IPS-18a (cell line): ENCODE data around the gene ME2.
"Not testable (repeated sequence)": the region's sequence is repeated elsewhere in the genome, so short reads cannot be mapped to it uniquely, and the experiment has no call there.

Experiments
- H3K27ac ChIP-seq: one replicate; pipeline ENCODE4 v1.5.1; 2013; ENCODE audit warnings: low read length
- H3K27me3 ChIP-seq: one replicate; pipeline ENCODE4 v1.6.1; 2013; ENCODE audit warnings: mild to moderate bottlenecking, low read length; ENCODE audit not compliant: control insufficient read depth, insufficient read depth
- H3K36me3 ChIP-seq: one replicate; pipeline ENCODE4 v1.6.1; 2013; ENCODE audit warnings: low read depth, low read length; ENCODE audit not compliant: control insufficient read depth
- H3K4me1 ChIP-seq: one replicate; pipeline ENCODE4 v1.6.1; 2013; ENCODE audit warnings: low read depth, low read length; ENCODE audit not compliant: control insufficient read depth
- H3K4me3 ChIP-seq: one replicate; pipeline ENCODE4 v1.5.1; 2013; ENCODE audit warnings: low read length
- H3K9ac ChIP-seq: one replicate; pipeline ENCODE4 v1.6.1; 2013; ENCODE audit warnings: mild to moderate bottlenecking, low read length, moderate library complexity
- H3K9me3 ChIP-seq: one replicate; pipeline ENCODE4 v1.6.1; 2013; ENCODE audit warnings: low read depth, low read length; ENCODE audit not compliant: control insufficient read depth

Gene ME2

GRCh38 chr18:50933684-50934083, 54.8 kb downstream of the ME2 start:
- Histone ChIP-seq H3K27ac (no peak overlapping the region), H3K9ac (no peak overlapping the region), H3K27me3 (no peaks in the 10 kb centered on the region), H3K4me3 (no peak overlapping the region), H3K9me3 (no peaks in the 10 kb centered on the region), H3K36me3 (peaks cover 12% of the 10 kb centered on the region), H3K4me1 (no peaks in the 10 kb centered on the region)

GRCh38 chr18:50934545-50935211, 55.8 kb downstream of the ME2 start:
- Histone ChIP-seq H3K36me3 (peaks cover 12% of the 10 kb centered on the region), H3K4me3 (no peak overlapping the region), H3K4me1 (no peaks in the 10 kb centered on the region)

GRCh38 chr18:50935493-50936191, 56.7 kb downstream of the ME2 start:
- peaks cover 20% of the 10 kb centered on the region for H3K36me3 ChIP-seq

More at GRCh38 chr18:50934545-50935211, 55.8 kb downstream of the ME2 start:
- Histone ChIP-seq H3K9me3 (no peaks in the 10 kb centered on the region), H3K27ac (no peak overlapping the region), H3K27me3 (no peaks in the 10 kb centered on the region), H3K9ac (no peak overlapping the region)

GRCh38 chr18:50937183-50937582, 58.3 kb downstream of the ME2 start:
- Histone ChIP-seq H3K9me3 (no peaks in the 10 kb centered on the region), H3K27ac (no peak overlapping the region), H3K4me1 (no peaks in the 10 kb centered on the region), H3K4me3 (no peak overlapping the region), H3K36me3 (peaks cover 21% of the 10 kb centered on the region), H3K9ac (no peak overlapping the region), H3K27me3 (no peaks in the 10 kb centered on the region)

More at GRCh38 chr18:50935493-50936191, 56.7 kb downstream of the ME2 start:
- Histone ChIP-seq H3K9ac (no peak overlapping the region), H3K27me3 (no peaks in the 10 kb centered on the region), H3K4me3 (no peak overlapping the region), H3K27ac (no peak overlapping the region), H3K4me1 (no peaks in the 10 kb centered on the region), H3K9me3 (no peaks in the 10 kb centered on the region)

DNA sequence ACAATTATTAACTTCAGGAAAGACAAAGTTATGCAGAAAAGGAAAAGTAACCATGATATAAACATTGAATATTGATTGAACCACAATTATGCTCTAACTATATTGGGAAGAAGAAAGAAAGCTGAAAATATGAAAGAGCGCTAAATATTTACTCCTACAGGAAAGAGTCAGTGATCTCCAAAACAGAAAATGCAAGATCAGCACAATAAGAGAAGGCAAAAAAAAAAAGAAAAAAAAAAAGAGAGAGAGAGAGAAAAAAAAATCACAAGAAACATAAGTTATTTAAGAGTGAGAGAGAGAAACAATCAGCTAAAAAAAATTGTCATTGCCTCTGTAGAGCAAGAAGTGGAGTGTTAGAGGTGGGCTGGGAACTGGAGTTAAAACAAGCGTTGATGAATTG, 60.0 kb downstream of the ME2 start:
- Histone ChIP-seq H3K9ac (no peak overlapping the region), H3K4me1 (no peaks in the 10 kb centered on the region), H3K27ac (no peak overlapping the region), H3K36me3 (peaks cover 14% of the 10 kb centered on the region), H3K4me3 (no peak overlapping the region), H3K9me3 (no peaks in the 10 kb centered on the region), H3K27me3 (no peaks in the 10 kb centered on the region)

GRCh38 chr18:50944245-50944932, 65.5 kb downstream of the ME2 start:
- no peak overlapping the region for H3K4me3 ChIP-seq
- no peak overlapping the region for H3K9ac ChIP-seq
- H3K9me3 ChIP-seq = no peaks in the 10 kb centered on the region
- H3K36me3 ChIP-seq = peaks cover 18% of the 10 kb centered on the region
- no peaks in the 10 kb centered on the region for H3K27me3 ChIP-seq
- H3K27ac ChIP-seq = no peak overlapping the region
- H3K4me1 ChIP-seq = no peaks in the 10 kb centered on the region

DNA sequence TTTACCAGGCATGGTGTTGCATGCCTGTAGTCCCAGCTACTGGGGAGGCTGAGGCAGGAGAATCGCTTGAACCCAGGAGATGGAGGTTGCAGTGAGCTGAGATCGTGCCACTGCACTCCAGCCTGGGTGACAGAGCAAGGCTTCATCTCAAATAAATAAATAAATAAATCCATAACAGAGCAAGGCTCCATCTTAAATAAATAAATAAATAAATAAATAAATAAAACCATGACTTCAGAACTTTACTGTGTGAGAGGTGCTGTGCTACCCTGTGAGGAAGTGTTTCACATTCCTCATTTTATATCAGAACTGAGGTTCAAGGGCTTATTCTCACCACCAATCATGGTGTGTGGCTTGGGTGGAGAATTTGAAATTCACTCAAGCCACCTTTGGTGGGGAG, 67.0 kb downstream of the ME2 start:
- not testable (repeated sequence) for H3K9me3 ChIP-seq, H3K36me3 ChIP-seq, H3K27me3 ChIP-seq, H3K4me1 ChIP-seq, H3K9ac ChIP-seq, H3K4me3 ChIP-seq, H3K27ac ChIP-seq

DNA sequence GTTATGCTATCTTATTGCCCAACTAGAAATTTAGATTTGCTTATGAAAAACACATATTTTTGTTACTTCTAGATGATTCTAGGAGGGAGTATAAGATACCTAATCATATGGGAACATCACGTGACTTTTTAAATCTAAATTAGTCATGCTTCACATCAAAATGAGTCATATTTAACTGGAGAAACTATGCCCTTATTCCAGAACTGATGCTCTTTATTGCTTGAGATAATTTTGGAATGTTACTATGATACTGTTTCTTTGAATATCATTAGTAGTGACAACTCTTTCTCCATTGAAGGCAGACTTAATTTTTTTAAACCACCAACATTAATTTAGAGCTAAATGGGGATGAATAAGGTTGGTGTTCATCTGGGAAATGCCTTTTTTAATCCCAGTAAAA, 69.0 kb downstream of the ME2 start:
- no peak overlapping the region for H3K9ac ChIP-seq
- no peaks in the 10 kb centered on the region for H3K9me3 ChIP-seq
- H3K27ac ChIP-seq = no peak overlapping the region
- H3K4me1 ChIP-seq = no peaks in the 10 kb centered on the region
- H3K36me3 ChIP-seq = peaks cover 6% of the 10 kb centered on the region
- H3K27me3 ChIP-seq = no peaks in the 10 kb centered on the region
- H3K4me3 ChIP-seq = no peak overlapping the region

- Histone ChIP-seq H3K4me1 (no peaks in the 10 kb centered on the region), H3K27ac (no peak overlapping the region), H3K9me3 (no peaks in the 10 kb centered on the region), H3K36me3 (peaks cover 6% of the 10 kb centered on the region), H3K9ac (no peak overlapping the region), H3K27me3 (no peaks in the 10 kb centered on the region), H3K4me3 (no peak overlapping the region)
Observed at GRCh38 chr18:50949185-50949584, 70.3 kb downstream of the ME2 start.

- Histone ChIP-seq H3K4me3 (no peak overlapping the region), H3K9me3 (no peaks in the 10 kb centered on the region), H3K36me3 (peaks cover 3% of the 10 kb centered on the region), H3K9ac (no peak overlapping the region), H3K27me3 (no peaks in the 10 kb centered on the region), H3K4me1 (peaks cover 7% of the 10 kb centered on the region), H3K27ac (no peak overlapping the region)
Observed at GRCh38 chr18:50950626-50951025, 71.7 kb downstream of the ME2 start.

GRCh38 chr18:50953822-50954221, 74.9 kb downstream of the ME2 start:
- no peak overlapping the region for H3K27ac ChIP-seq
- H3K36me3 ChIP-seq = no peaks in the 10 kb centered on the region
- no peak overlapping the region for H3K4me3 ChIP-seq
- H3K4me1 ChIP-seq = peaks cover 7% of the 10 kb centered on the region
- no peaks in the 10 kb centered on the region for H3K27me3 ChIP-seq
- no peak overlapping the region for H3K9ac ChIP-seq
- H3K9me3 ChIP-seq = no peaks in the 10 kb centered on the region
